ENCODE measurements around the gene HSPG2. TPM values are rescaled to one million over a fixed set of nuclear protein-coding genes. Genes with fewer than 3 reads are reported as not detected.
A peak's percentile ranks its signal among the peaks of the same experiment; 100 is the strongest.

Gene HSPG2
- total and polyA plus RNA-seq, 2 of the 13 experiments (the other 11 are each of a cell fraction or from before 2014, with no cell fraction given): 9.1 to 13.1 TPM

DNA sequence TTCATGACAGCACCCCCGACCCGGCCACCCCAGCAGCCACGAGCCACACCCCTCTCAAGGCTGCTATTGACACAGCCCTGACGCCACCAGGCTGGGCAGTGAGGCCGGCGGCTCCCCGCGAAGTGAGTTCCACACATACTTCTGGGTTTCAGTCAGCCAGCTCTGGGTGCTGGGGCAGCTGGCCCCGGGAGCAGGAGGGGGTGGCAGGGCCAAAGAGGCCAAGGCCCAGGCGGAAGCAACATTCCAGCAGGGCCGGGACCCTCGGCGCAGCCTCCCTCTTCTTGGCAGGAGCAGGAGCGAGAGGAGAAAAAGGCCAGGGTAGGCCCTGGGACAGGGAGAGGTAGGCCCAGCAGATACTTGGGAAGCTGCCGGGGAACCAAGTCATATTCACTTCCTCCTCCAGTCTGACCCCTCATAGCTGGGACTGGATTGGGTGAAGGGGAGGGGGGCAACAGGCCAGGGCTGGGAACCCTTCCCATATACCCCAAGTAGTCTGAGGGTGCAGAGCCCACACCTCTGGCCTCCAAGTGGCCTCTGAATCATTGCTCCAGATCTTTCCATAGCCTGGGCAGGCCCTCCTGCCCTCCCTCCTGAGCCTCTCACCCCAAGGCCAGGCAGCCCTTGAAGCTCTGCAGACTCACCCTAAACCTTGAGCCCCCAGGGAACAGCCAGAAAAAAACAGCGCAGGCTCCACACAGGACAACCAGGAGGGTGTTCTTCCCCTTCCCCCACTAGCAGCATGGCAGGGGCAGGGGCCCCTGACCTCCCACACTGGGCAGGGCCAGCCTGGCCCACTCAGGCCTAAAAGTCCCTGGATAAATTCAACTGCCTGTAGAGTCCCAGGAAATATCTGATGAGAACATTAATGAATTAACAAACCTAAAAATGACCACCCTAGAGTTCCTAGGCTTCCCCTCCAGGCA lies 5.7 kb downstream of the HSPG2 start (continued):
- TF ChIP-seq, protein P1, sequence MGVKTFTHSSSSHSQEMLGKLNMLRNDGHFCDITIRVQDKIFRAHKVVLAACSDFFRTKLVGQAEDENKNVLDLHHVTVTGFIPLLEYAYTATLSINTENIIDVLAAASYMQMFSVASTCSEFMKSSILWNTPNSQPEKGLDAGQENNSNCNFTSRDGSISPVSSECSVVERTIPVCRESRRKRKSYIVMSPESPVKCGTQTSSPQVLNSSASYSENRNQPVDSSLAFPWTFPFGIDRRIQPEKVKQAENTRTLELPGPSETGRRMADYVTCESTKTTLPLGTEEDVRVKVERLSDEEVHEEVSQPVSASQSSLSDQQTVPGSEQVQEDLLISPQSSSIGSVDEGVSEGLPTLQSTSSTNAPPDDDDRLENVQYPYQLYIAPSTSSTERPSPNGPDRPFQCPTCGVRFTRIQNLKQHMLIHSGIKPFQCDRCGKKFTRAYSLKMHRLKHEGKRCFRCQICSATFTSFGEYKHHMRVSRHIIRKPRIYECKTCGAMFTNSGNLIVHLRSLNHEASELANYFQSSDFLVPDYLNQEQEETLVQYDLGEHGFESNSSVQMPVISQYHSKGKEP (CRISPR knock-in tag; IDR thresholded peaks at IDR 0.05): no peak
- TF ChIP-seq MED8 (CRISPR knock-in tag; IDR thresholded peaks at IDR 0.05; ENCODE audit: insufficient replicate concordance) (no peak), ZSCAN22 (CRISPR knock-in tag; IDR thresholded peaks at IDR 0.05) (no peak), FOXJ3 (CRISPR knock-in tag; IDR thresholded peaks at IDR 0.05; ENCODE audit: borderline replicate concordance) (no peak), ATRX (CRISPR knock-in tag; IDR thresholded peaks at IDR 0.05; ENCODE audit: borderline replicate concordance) (no peak), TRIM24 (CRISPR knock-in tag; IDR thresholded peaks at IDR 0.05) (no peak), ZNF674 (CRISPR knock-in tag; IDR thresholded peaks at IDR 0.05; ENCODE audit: low read depth) (no peak), MYNN (CRISPR knock-in tag; IDR thresholded peaks at IDR 0.05; ENCODE audit: low read depth) (no peak), ZSCAN30 (CRISPR knock-in tag; IDR thresholded peaks at IDR 0.05) (no peak), ZNF30 (CRISPR knock-in tag; IDR thresholded peaks at IDR 0.05) (no peak), ZNF883 (CRISPR knock-in tag; IDR thresholded peaks at IDR 0.05; ENCODE audit: not compliant biosample characterization) (peak; percentile 45), KDM3A (CRISPR knock-in tag; IDR thresholded peaks at IDR 0.05; ENCODE audit: low read depth) (peak; percentile 87), RORA (CRISPR knock-in tag; IDR thresholded peaks at IDR 0.05) (no peak), ZNF75D (CRISPR knock-in tag; IDR thresholded peaks at IDR 0.05; ENCODE audit: borderline replicate concordance) (no peak), GATAD2A (CRISPR knock-in tag; IDR thresholded peaks at IDR 0.05) (peak; percentile 77; the same call in 1 of the 2 replicates), DNMT3B (CRISPR knock-in tag; conservative IDR thresholded peaks at IDR 0.05) (0 out of 2 replicates have a peak, but pooled peaks have one; percentile 23), FOSL1 (CRISPR knock-in tag; IDR thresholded peaks at IDR 0.05; ENCODE audit: borderline replicate concordance) (peak; percentile 15; the same call in 1 of the 2 replicates)
- TF ChIP-seq, protein P2, sequence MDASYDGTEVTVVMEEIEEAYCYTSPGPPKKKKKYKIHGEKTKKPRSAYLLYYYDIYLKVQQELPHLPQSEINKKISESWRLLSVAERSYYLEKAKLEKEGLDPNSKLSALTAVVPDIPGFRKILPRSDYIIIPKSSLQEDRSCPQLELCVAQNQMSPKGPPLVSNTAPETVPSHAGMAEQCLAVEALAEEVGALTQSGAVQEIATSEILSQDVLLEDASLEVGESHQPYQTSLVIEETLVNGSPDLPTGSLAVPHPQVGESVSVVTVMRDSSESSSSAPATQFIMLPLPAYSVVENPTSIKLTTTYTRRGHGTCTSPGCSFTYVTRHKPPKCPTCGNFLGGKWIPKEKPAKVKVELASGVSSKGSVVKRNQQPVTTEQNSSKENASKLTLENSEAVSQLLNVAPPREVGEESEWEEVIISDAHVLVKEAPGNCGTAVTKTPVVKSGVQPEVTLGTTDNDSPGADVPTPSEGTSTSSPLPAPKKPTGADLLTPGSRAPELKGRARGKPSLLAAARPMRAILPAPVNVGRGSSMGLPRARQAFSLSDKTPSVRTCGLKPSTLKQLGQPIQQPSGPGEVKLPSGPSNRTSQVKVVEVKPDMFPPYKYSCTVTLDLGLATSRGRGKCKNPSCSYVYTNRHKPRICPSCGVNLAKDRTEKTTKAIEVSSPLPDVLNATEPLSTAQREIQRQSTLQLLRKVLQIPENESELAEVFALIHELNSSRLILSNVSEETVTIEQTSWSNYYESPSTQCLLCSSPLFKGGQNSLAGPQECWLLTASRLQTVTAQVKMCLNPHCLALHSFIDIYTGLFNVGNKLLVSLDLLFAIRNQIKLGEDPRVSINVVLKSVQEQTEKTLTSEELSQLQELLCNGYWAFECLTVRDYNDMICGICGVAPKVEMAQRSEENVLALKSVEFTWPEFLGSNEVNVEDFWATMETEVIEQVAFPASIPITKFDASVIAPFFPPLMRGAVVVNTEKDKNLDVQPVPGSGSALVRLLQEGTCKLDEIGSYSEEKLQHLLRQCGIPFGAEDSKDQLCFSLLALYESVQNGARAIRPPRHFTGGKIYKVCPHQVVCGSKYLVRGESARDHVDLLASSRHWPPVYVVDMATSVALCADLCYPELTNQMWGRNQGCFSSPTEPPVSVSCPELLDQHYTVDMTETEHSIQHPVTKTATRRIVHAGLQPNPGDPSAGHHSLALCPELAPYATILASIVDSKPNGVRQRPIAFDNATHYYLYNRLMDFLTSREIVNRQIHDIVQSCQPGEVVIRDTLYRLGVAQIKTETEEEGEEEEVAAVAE (CRISPR knock-in tag; IDR thresholded peaks at IDR 0.05; ENCODE audit: borderline replicate concordance): no peak
- TF ChIP-seq, protein P3, sequence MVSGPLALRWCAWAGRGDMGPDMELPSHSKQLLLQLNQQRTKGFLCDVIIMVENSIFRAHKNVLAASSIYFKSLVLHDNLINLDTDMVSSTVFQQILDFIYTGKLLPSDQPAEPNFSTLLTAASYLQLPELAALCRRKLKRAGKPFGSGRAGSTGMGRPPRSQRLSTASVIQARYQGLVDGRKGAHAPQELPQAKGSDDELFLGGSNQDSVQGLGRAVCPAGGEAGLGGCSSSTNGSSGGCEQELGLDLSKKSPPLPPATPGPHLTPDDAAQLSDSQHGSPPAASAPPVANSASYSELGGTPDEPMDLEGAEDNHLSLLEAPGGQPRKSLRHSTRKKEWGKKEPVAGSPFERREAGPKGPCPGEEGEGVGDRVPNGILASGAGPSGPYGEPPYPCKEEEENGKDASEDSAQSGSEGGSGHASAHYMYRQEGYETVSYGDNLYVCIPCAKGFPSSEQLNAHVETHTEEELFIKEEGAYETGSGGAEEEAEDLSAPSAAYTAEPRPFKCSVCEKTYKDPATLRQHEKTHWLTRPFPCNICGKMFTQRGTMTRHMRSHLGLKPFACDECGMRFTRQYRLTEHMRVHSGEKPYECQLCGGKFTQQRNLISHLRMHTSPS (CRISPR knock-in tag; IDR thresholded peaks at IDR 0.05; ENCODE audit: low read depth): peak; percentile 80
- TF ChIP-seq, protein P4, sequence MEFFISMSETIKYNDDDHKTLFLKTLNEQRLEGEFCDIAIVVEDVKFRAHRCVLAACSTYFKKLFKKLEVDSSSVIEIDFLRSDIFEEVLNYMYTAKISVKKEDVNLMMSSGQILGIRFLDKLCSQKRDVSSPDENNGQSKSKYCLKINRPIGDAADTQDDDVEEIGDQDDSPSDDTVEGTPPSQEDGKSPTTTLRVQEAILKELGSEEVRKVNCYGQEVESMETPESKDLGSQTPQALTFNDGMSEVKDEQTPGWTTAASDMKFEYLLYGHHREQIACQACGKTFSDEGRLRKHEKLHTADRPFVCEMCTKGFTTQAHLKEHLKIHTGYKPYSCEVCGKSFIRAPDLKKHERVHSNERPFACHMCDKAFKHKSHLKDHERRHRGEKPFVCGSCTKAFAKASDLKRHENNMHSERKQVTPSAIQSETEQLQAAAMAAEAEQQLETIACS (CRISPR knock-in tag; IDR thresholded peaks at IDR 0.05): no peak
